ENCODE data around the gene NID2. TPM values are rescaled to one million over a fixed set of nuclear protein-coding genes. Genes with fewer than 3 reads are reported as not detected.

Gene NID2
- total and polyA plus RNA-seq, 10 of the 15 experiments (the other 5 are each of a cell fraction or from before 2014, with no cell fraction given), result 0.04 to 0.49 (median 0.23) TPM; not detected in 3

GRCh38 chr14:52026017-52026660 is 42.7 kb downstream of the NID2 start:
- Histone ChIP-seq H3K9ac (ENCODE audit: control insufficient read depth, insufficient read depth, low read length) (no peak overlapping the region), H3K4me1 (ENCODE audit: control insufficient read depth, insufficient read depth, low read length) (peaks cover 12% of the 10 kb centered on the region), H3K4me2 (ENCODE audit: control insufficient read depth, insufficient read depth) (no peak overlapping the region), H3K79me2 (ENCODE audit: control insufficient read depth, insufficient read depth, low read length) (no peaks in the 10 kb centered on the region), H3K27ac (ENCODE audit: control insufficient read depth, insufficient read depth) (no peak overlapping the region), H3K9me3 (replicated peaks; ENCODE audit: control insufficient read depth, insufficient read depth, low read length) (no peaks in the 10 kb centered on the region; the same call in 2 of the 3 replicates), H3K4me3 (no peak overlapping the region), H4K20me1 (ENCODE audit: control insufficient read depth, insufficient read depth) (no peaks in the 10 kb centered on the region), H3K27me3 (replicated peaks in 1 of 2; ENCODE audit: control insufficient read depth in 2 of 2, insufficient read depth in 2 of 2, low read length in 1 of 2) (no peaks in the 10 kb centered on the region), H2AFZ (ENCODE audit: control insufficient read depth, low read depth, low read length) (no peak overlapping the region), H3K36me3 (ENCODE audit: control insufficient read depth in 2 of 2, insufficient read depth in 2 of 2, low read length in 1 of 2) (no peaks in the 10 kb centered on the region)
- TF ChIP-seq USF1 (IDR thresholded peaks at IDR 0.05; ENCODE audit: borderline replicate concordance, extremely low read length, insufficient read depth, low read depth, low read length) (no peak), SPI1 (IDR thresholded peaks at IDR 0.05; ENCODE audit: borderline replicate concordance, insufficient read depth, low read depth, low read length) (no peak), PAX8 (IDR thresholded peaks at IDR 0.05) (no peak)
- POLR2A ChIA-PET, result interaction anchor here (0.6 kb wide), 1 partner anchor 36 kb away, joined by 3 read pairs; no protein-coding TSS in a partner anchor
- no TSS peak for BruUV-seq (replicated peaks)
- DNase-seq (ENCODE audit: low read depth, low spot score) (no peak), ATAC-seq (no peak), FAIRE-seq (no peak)
- CTCF ChIA-PET, result interaction anchor here (1.2 kb wide), 1 partner anchor 33 kb away, joined by 3 read pairs; no protein-coding TSS in a partner anchor
- in situ Hi-C loops (cut with MboI), result no loop called here
- RAD21 ChIA-PET (ENCODE audit: unreplicated experiment), result no interaction called here
- WGBS (ENCODE audit: insufficient coverage, insufficient replicate concordance, low lambda C conversion rate, missing lambda C conversion rate), result 76% methylated on average over 8 of the region's 8 CpGs
- intact Hi-C loops (cut with micrococcal nuclease; ENCODE audit: unreplicated experiment), result no loop called here
- SMC1A ChIA-PET (ENCODE audit: uncharacterized antibody, unreplicated experiment), result interaction anchor here (0.6 to 1.0 kb wide), 4 partner anchors 10 to 51 kb away, joined by 3 to 4 read pairs (median 3); no protein-coding TSS in a partner anchor

GRCh38 chr14:52025310-52025709 is 43.5 kb downstream of the NID2 start:
- Histone ChIP-seq H3K27me3 (replicated peaks in 1 of 2; ENCODE audit: control insufficient read depth in 2 of 2, insufficient read depth in 2 of 2, low read length in 1 of 2) (no peaks in the 10 kb centered on the region), H3K36me3 (ENCODE audit: control insufficient read depth in 2 of 2, insufficient read depth in 2 of 2, low read length in 1 of 2) (no peaks in the 10 kb centered on the region), H3K4me2 (ENCODE audit: control insufficient read depth, insufficient read depth) (no peak overlapping the region), H3K79me2 (ENCODE audit: control insufficient read depth, insufficient read depth, low read length) (no peaks in the 10 kb centered on the region), H3K9me3 (replicated peaks; ENCODE audit: control insufficient read depth, insufficient read depth, low read length) (no peaks in the 10 kb centered on the region; the same call in 2 of the 3 replicates), H3K9ac (ENCODE audit: control insufficient read depth, insufficient read depth, low read length) (no peak overlapping the region), H4K20me1 (ENCODE audit: control insufficient read depth, insufficient read depth) (no peaks in the 10 kb centered on the region), H3K27ac (ENCODE audit: control insufficient read depth, insufficient read depth) (no peak overlapping the region), H2AFZ (ENCODE audit: control insufficient read depth, low read depth, low read length) (no peak overlapping the region), H3K4me1 (ENCODE audit: control insufficient read depth, insufficient read depth, low read length) (peaks cover 12% of the 10 kb centered on the region), H3K4me3 (no peak overlapping the region)
- no TSS peak for BruUV-seq (replicated peaks)
- POLR2A ChIA-PET, result no interaction called here
- SMC1A ChIA-PET (ENCODE audit: uncharacterized antibody, unreplicated experiment), result interaction anchor here (0.6 to 1.0 kb wide), 3 partner anchors 9 to 29 kb away, joined by 3 to 4 read pairs (median 3); no protein-coding TSS in a partner anchor
- in situ Hi-C loops (cut with MboI) (no loop called here), intact Hi-C loops (cut with micrococcal nuclease; ENCODE audit: unreplicated experiment) (no loop called here)
- DNase-seq (ENCODE audit: low read depth, low spot score), result no peak
- RAD21 ChIA-PET (ENCODE audit: unreplicated experiment), result no interaction called here
- ATAC-seq, result no peak
- FAIRE-seq, result no peak
- CTCF ChIA-PET, result interaction anchor here (1.2 kb wide), 1 partner anchor 32 kb away, joined by 3 read pairs; no protein-coding TSS in a partner anchor
- TF ChIP-seq ZBED1 (IDR thresholded peaks at IDR 0.05; ENCODE audit: borderline replicate concordance), result no peak
- no peak for TF ChIP-seq TCF3 (IDR thresholded peaks at IDR 0.05; ENCODE audit: borderline replicate concordance, insufficient read depth, low read depth, low read length)
- no peak for TF ChIP-seq NBN (IDR thresholded peaks at IDR 0.05)
- TF ChIP-seq CBX3 (IDR thresholded peaks at IDR 0.05; ENCODE audit: borderline replicate concordance, low read depth), result no peak
- TF ChIP-seq EP300 (IDR thresholded peaks at IDR 0.05; ENCODE audit: borderline replicate concordance in 1 of 2, control insufficient read depth in 1 of 2, low read depth in 2 of 2, low read length in 2 of 2), result no peak
- TF ChIP-seq RB1 (IDR thresholded peaks at IDR 0.05; ENCODE audit: borderline replicate concordance), result no peak
- TF ChIP-seq NR2C1 (IDR thresholded peaks at IDR 0.05), result no peak
- TF ChIP-seq EED (IDR thresholded peaks at IDR 0.05; ENCODE audit: low read depth), result no peak
- no peak for TF ChIP-seq IKZF2 (IDR thresholded peaks at IDR 0.05)
- no peak for TF ChIP-seq ZBTB11 (CRISPR knock-in tag; IDR thresholded peaks at IDR 0.05)

Data from GM12878 (cell line).